Loucy (cell line): Measurements from ENCODE around the gene ZNF519.
"Not testable (repeated sequence)": the region's sequence is repeated elsewhere in the genome, so short reads cannot be mapped to it uniquely, and the experiment has no call there.

Experiments
- EZH2phosphoT487 ChIP-seq: fragments of 200-600 bp; IDR thresholded peaks from 2 replicates; pipeline ENCODE4 v1.6.1; 2018; ENCODE audit warnings: antibody characterized with exemption, mild to moderate bottlenecking, moderate library complexity, borderline replicate concordance
- TF ChIP-seq, protein P1 (sequence below): fragments of 200-600 bp; sonication (generic); conservative IDR thresholded peaks from 2 replicates; pipeline ENCODE4 v1.5.1; 2014; ENCODE audit warnings: mild to moderate bottlenecking, antibody characterized with exemption, low read length

GRCh38 chr18:14139583-14139982 is 7.3 kb upstream of the ZNF519 start:
- TF ChIP-seq, protein P1, sequence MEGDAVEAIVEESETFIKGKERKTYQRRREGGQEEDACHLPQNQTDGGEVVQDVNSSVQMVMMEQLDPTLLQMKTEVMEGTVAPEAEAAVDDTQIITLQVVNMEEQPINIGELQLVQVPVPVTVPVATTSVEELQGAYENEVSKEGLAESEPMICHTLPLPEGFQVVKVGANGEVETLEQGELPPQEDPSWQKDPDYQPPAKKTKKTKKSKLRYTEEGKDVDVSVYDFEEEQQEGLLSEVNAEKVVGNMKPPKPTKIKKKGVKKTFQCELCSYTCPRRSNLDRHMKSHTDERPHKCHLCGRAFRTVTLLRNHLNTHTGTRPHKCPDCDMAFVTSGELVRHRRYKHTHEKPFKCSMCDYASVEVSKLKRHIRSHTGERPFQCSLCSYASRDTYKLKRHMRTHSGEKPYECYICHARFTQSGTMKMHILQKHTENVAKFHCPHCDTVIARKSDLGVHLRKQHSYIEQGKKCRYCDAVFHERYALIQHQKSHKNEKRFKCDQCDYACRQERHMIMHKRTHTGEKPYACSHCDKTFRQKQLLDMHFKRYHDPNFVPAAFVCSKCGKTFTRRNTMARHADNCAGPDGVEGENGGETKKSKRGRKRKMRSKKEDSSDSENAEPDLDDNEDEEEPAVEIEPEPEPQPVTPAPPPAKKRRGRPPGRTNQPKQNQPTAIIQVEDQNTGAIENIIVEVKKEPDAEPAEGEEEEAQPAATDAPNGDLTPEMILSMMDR = not testable (repeated sequence)
- TF ChIP-seq EZH2phosphoT487 = not testable (repeated sequence)
